ENCODE results near the gene NEAT1.

Gene NEAT1

GRCh38 chr11:65422633-65423515, at the start of gene NEAT1:
NEAT1 (plus strand) TSS chr11:65422798.
- DNase-seq: peak; percentile 81 to 86

GRCh38 chr11:65373839-65374580, 48.6 kb upstream of the NEAT1 start:
- no peak for DNase-seq

- DNase-seq: peak in 1 of 2 experiments; percentile 23
These were observed 47.6 kb upstream of the NEAT1 start for GRCh38 chr11:65375012-65375411.

- DNase-seq: no peak
These were observed 46.4 kb upstream of the NEAT1 start for GRCh38 chr11:65376138-65376713.

GRCh38 chr11:65377036-65377435, 45.6 kb upstream of the NEAT1 start:
- no peak for DNase-seq

GRCh38 chr11:65377777-65378176, 44.8 kb upstream of the NEAT1 start:
- DNase-seq: no peak

GRCh38 chr11:65378208-65378927, 44.2 kb upstream of the NEAT1 start:
- DNase-seq: no peak

GRCh38 chr11:65378928-65379638, 43.5 kb upstream of the NEAT1 start:
- DNase-seq: no peak

GRCh38 chr11:65379698-65380459, 42.7 kb upstream of the NEAT1 start:
- DNase-seq: no peak

- DNase-seq: no peak
These were observed 42.0 kb upstream of the NEAT1 start for GRCh38 chr11:65380460-65381119.

GRCh38 chr11:65381716-65382032, 40.9 kb upstream of the NEAT1 start:
- DNase-seq: no peak

GRCh38 chr11:65382033-65382803, 40.4 kb upstream of the NEAT1 start, which contains the start of gene SLC25A45:
SLC25A45 (minus strand) TSS chr11:65382646; CDS start chr11:65381951, 695 bp downstream.
- peak; percentile 74 to 89 for DNase-seq

- DNase-seq: peak; percentile 81 to 87
These were observed 39.7 kb upstream of the NEAT1 start for GRCh38 chr11:65382804-65383368.

- no peak for DNase-seq
These were observed 38.8 kb upstream of the NEAT1 start for GRCh38 chr11:65383778-65384177.

GRCh38 chr11:65384301-65384889, 38.2 kb upstream of the NEAT1 start:
- DNase-seq: no peak

GRCh38 chr11:65386307-65387140, 36.1 kb upstream of the NEAT1 start, which contains the start of gene FRMD8:
FRMD8 (plus strand) TSS chr11:65386637; CDS start chr11:65387037, 400 bp downstream.
- peak; percentile 64 for DNase-seq

GRCh38 chr11:65388731-65389130, 33.9 kb upstream of the NEAT1 start:
- DNase-seq: no peak

- no peak for DNase-seq
These were observed 33.2 kb upstream of the NEAT1 start for GRCh38 chr11:65389294-65389980.
